Ovary (tissue), 9 donors: Measurements from ENCODE around the gene TBX18. TPM values are rescaled to one million over a fixed set of nuclear protein-coding genes. Genes with fewer than 3 reads are reported as not detected.

Experiments
- DNase-seq, 5 donors: peaks; one replicate each; pipeline ENCODE4 v3.0.0-alpha.2; 2019 to 2020
- H3K27ac ChIP-seq, 2 donors: fragments of 200-600 bp; one replicate each; pipeline versions ENCODE4 v1.5.1 to v1.8.0; 2019 to 2022
- H3K27me3 ChIP-seq: fragments of 200-600 bp; one replicate; pipeline ENCODE4 v1.8.0; 2022
- H3K36me3 ChIP-seq: fragments of 200-600 bp; sonication (generic); one replicate; pipeline ENCODE4 v1.5.1; 2019
- H3K4me1 ChIP-seq: one replicate; pipeline ENCODE4 v1.8.1; 2013; ENCODE audit warnings: mild to moderate bottlenecking, moderate library complexity; ENCODE audit not compliant: insufficient read depth
- H3K4me3 ChIP-seq: fragments of 200-600 bp; sonication (generic); one replicate; pipeline ENCODE4 v1.5.1; 2017
- H3K9me3 ChIP-seq, 2 donors: fragments of 200-600 bp in 1 of 2; sonication (generic) in 1 of 2; one replicate each; pipeline versions ENCODE4 v1.5.1 to v1.8.1; 2013 to 2019; ENCODE audit warnings: mild to moderate bottlenecking in 1 of 2, moderate library complexity in 1 of 2
- EP300 ChIP-seq: sonication (generic); formaldehyde crosslinking; IDR thresholded peaks from one replicate; pipeline ENCODE4 v1.6.1; 2017; ENCODE audit warnings: antibody characterized with exemption
- POLR2A ChIP-seq: fragments of 450-650 bp; IDR thresholded peaks from one replicate; pipeline ENCODE4 v1.6.1; 2017; ENCODE audit warnings: antibody characterized with exemption, mild to moderate bottlenecking, moderate library complexity
- WGBS, 3 donors: extraction: QIAGEN DNeasy Blood & Tissue Kit in 1 of 3; methylation state at CpG; one replicate each; pipeline versions ENCODE4 v1.1.5 to v1.1.7; 2013 to 2017; 5-methylcytosine and 5-hydroxymethylcytosine counted together
- intact Hi-C, 4 donors: fragments of 100-400 bp; cut with DNase I; formaldehyde crosslinking; loops; one replicate each; pipeline versions ENCODE4 v1.11.0 to v1.15.1; 2022 to 2023
- polyA plus RNA-seq, 2 donors: library from polyadenylated mRNA; stranded (reverse); fragments of 200-250 nt in 1 of 2; fragments of 350-450 nt in 1 of 2; fragmentation: Illumina TruSeq in 1 of 2; extraction: RNeasy Lipid Tissue Mini Kit (QIAGEN cat#74804) in 1 of 2; gene quantifications; one replicate each; pipeline ENCODE4 v1.2.3, GENCODE V29; 2013 to 2014
- total RNA-seq, 7 donors: library from RNA; depleted of rRNA in 2 of 7; stranded (reverse); fragments of >200 nt in 2 of 7; fragmentation: NEBNext Ultra II Directional in 3 of 7; extraction: Animal tissue kit (Norgen Biotek cat#: 25700) in 3 of 7; gene quantifications; one replicate each; pipeline versions ENCODE4 v1.1.0 to v1.2.4, GENCODE V29; 2016 to 2023
- TF ChIP-seq, protein P1 (sequence below), 3 donors: fragments of 450-650 bp in 2 of 3; fragments of 200-600 bp in 1 of 3; IDR thresholded peaks; one replicate each; pipeline versions ENCODE4 v1.5.1 to v1.8.0; 2016 to 2022; ENCODE audit warnings: antibody characterized with exemption in 3 of 3, mild to moderate bottlenecking in 1 of 3
- donor health status: DM: no; HTN: no; CAD: no; lungs with moderate emphysema.
- donor health status: DM: no; HTN: no; CAD: no.
- donor health status: Bipolar disorder and iron deficiency.
- donor health status: DM: yes; HTN: yes; CAD: no.
- donor health status: DM: no; HTN: no; CAD: no.
- donor health status: DM: yes; HTN: yes; CAD: no.

The TBX18 gene
- total and polyA plus RNA-seq, 9 donors = 1.3 to 13.3 (median 5.4) TPM

GRCh38 chr6:84772428-84773132 is 8.2 kb upstream of the TBX18 start:
- peaks cover 5% of the 10 kb centered on the region for H3K4me1 ChIP-seq
- DNase-seq = no peak
- peaks cover 5% of the 10 kb centered on the region for H3K27me3 ChIP-seq
- H3K9me3 ChIP-seq = no peaks in the 10 kb centered on the region
- TF ChIP-seq, protein P1, sequence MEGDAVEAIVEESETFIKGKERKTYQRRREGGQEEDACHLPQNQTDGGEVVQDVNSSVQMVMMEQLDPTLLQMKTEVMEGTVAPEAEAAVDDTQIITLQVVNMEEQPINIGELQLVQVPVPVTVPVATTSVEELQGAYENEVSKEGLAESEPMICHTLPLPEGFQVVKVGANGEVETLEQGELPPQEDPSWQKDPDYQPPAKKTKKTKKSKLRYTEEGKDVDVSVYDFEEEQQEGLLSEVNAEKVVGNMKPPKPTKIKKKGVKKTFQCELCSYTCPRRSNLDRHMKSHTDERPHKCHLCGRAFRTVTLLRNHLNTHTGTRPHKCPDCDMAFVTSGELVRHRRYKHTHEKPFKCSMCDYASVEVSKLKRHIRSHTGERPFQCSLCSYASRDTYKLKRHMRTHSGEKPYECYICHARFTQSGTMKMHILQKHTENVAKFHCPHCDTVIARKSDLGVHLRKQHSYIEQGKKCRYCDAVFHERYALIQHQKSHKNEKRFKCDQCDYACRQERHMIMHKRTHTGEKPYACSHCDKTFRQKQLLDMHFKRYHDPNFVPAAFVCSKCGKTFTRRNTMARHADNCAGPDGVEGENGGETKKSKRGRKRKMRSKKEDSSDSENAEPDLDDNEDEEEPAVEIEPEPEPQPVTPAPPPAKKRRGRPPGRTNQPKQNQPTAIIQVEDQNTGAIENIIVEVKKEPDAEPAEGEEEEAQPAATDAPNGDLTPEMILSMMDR (IDR thresholded peaks at IDR 0.05) = no peak
- no peak for TF ChIP-seq POLR2A
- no peak for TF ChIP-seq EP300
- WGBS, 3 donors = 11 to 18% (median 15%) methylated on average over 35 of the region's 35 CpGs
- H3K27ac ChIP-seq = no peak overlapping the region
- H3K4me3 ChIP-seq = no peak overlapping the region
- intact Hi-C loops = no loop called here
- no peaks in the 10 kb centered on the region for H3K36me3 ChIP-seq

GRCh38 chr6:84771756-84772356 is 7.5 kb upstream of the TBX18 start:
- Histone ChIP-seq H3K9me3 (no peaks in the 10 kb centered on the region), H3K4me3 (no peak overlapping the region), H3K27ac (no peak overlapping the region), H3K36me3 (no peaks in the 10 kb centered on the region), H3K27me3 (peaks cover 5% of the 10 kb centered on the region), H3K4me1 (peaks cover 5% of the 10 kb centered on the region)
- WGBS, 3 donors = 15 to 30% (median 20%) methylated on average over 16 of the region's 16 CpGs
- TF ChIP-seq POLR2A = no peak
- TF ChIP-seq, protein P1 (IDR thresholded peaks at IDR 0.05) = no peak
- no peak for TF ChIP-seq EP300
- intact Hi-C loops = no loop called here
- no peak for DNase-seq

DNA sequence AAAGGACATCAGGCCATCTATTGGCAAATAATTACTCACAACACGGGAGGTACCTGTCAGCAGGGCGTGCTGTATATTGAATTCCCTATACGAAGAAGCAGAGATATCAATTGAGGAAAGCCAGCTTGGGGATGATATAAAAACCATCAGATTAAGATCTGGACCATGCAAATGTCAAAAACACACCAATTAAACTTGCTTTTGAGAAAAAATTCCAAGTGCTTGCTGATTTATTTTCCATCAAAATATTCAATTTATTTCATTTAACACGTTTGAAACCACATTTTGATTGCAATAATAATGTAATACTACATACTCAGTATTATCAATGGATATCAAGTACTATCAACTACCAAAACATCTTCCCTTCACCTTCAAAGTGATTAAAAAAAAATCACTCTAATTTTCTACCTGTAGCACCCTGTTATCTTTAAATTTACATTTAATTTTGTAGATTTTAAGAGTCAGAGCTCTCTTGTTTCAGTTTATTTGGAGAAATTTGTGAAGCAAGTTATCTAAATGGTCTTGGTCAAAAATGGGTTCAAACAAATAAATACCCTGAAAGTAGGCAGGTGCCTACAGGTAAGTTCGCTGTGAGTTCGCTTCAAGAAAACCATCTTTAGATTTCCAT is 6.8 kb upstream of the TBX18 start:
- no peak for DNase-seq
- H3K27ac ChIP-seq = no peak overlapping the region
- H3K9me3 ChIP-seq = no peaks in the 10 kb centered on the region
- peaks cover 5% of the 10 kb centered on the region for H3K4me1 ChIP-seq
- TF ChIP-seq POLR2A (no peak), EP300 (no peak)
- TF ChIP-seq, protein P1 (IDR thresholded peaks at IDR 0.05) = no peak
- H3K27me3 ChIP-seq = peaks cover 5% of the 10 kb centered on the region
- H3K36me3 ChIP-seq = no peaks in the 10 kb centered on the region
- WGBS, 3 donors = 37 to 59% (median 38%) methylated on average over 6 of the region's 6 CpGs
- intact Hi-C loops = no loop called here
- no peak overlapping the region for H3K4me3 ChIP-seq

DNA sequence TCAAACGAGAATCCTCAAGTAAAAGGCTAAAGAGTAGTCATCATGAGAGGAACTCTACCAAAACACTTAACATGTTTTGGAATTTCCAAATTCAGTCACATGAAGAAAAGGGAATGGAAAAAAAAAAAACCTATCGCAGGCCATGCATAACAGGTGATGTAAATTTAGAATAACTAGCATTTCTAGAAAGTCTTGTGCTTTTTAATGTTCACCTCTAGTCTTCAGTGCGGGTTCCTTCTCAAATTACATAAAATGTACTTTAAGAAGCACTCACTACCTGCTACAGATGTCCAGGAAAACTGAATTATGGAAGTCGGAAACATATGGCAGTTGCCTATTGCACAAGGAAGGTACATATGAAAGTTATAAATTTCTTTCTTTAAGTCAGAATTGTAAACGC is 6.1 kb upstream of the TBX18 start:
- Histone ChIP-seq H3K4me3 (no peak overlapping the region), H3K4me1 (peaks cover 5% of the 10 kb centered on the region), H3K36me3 (no peaks in the 10 kb centered on the region), H3K27ac (no peak overlapping the region), H3K27me3 (peaks cover 5% of the 10 kb centered on the region), H3K9me3 (no peaks in the 10 kb centered on the region)
- 58 to 72% (median 69%) methylated on average over 5 of the region's 5 CpGs for WGBS, 3 donors
- TF ChIP-seq, protein P1 (IDR thresholded peaks at IDR 0.05) = no peak
- TF ChIP-seq EP300 (no peak), POLR2A (no peak)
- intact Hi-C loops = no loop called here
- DNase-seq = no peak
